ENCODE measurements around the gene LPAR5.

DNA sequence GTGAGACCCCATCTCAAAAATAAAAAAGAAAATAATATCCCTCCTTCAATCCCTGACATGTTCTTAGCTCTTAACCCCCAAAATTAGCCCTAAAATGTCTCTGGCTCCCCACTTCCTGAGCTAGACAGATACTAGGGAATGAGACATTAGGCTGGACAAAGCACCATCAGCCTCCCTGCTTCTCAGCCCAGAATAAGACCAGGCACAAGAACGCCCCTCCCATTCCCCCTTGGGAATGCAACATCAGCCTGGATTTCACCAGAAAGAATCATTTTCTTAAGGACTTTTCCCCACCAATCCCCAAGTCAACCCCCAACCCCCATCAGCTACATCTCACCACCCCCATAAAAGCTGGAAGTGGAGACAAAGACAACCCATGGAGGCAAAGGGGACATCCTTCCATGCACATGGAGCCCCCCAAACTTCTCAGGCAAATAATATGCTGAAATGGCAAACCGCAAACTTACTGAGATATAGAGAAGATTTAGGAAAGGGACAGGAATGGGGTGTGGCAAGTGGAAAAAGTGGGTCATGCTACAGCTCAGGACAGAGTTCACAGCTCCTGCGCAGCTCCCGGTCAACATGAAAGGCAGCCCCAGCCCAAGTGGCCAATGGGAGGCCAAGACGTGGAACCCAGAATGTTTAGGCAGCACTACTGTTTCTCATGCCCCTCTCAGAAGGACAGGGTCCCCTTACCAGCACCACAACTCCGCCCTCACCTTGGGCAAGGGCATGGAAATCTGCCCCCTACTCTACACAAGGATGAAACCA, 31.3 kb downstream of the LPAR5 start:
- TF ChIP-seq, protein P1, sequence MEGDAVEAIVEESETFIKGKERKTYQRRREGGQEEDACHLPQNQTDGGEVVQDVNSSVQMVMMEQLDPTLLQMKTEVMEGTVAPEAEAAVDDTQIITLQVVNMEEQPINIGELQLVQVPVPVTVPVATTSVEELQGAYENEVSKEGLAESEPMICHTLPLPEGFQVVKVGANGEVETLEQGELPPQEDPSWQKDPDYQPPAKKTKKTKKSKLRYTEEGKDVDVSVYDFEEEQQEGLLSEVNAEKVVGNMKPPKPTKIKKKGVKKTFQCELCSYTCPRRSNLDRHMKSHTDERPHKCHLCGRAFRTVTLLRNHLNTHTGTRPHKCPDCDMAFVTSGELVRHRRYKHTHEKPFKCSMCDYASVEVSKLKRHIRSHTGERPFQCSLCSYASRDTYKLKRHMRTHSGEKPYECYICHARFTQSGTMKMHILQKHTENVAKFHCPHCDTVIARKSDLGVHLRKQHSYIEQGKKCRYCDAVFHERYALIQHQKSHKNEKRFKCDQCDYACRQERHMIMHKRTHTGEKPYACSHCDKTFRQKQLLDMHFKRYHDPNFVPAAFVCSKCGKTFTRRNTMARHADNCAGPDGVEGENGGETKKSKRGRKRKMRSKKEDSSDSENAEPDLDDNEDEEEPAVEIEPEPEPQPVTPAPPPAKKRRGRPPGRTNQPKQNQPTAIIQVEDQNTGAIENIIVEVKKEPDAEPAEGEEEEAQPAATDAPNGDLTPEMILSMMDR (conservative IDR thresholded peaks at IDR 0.05; ENCODE audit: low read depth in 2 of 2): no peak
- no peak for TF ChIP-seq POLR2AphosphoS5 (IDR thresholded peaks at IDR 0.05; ENCODE audit: low read depth)
- TF ChIP-seq, protein P2, sequence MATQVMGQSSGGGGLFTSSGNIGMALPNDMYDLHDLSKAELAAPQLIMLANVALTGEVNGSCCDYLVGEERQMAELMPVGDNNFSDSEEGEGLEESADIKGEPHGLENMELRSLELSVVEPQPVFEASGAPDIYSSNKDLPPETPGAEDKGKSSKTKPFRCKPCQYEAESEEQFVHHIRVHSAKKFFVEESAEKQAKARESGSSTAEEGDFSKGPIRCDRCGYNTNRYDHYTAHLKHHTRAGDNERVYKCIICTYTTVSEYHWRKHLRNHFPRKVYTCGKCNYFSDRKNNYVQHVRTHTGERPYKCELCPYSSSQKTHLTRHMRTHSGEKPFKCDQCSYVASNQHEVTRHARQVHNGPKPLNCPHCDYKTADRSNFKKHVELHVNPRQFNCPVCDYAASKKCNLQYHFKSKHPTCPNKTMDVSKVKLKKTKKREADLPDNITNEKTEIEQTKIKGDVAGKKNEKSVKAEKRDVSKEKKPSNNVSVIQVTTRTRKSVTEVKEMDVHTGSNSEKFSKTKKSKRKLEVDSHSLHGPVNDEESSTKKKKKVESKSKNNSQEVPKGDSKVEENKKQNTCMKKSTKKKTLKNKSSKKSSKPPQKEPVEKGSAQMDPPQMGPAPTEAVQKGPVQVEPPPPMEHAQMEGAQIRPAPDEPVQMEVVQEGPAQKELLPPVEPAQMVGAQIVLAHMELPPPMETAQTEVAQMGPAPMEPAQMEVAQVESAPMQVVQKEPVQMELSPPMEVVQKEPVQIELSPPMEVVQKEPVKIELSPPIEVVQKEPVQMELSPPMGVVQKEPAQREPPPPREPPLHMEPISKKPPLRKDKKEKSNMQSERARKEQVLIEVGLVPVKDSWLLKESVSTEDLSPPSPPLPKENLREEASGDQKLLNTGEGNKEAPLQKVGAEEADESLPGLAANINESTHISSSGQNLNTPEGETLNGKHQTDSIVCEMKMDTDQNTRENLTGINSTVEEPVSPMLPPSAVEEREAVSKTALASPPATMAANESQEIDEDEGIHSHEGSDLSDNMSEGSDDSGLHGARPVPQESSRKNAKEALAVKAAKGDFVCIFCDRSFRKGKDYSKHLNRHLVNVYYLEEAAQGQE (IDR thresholded peaks at IDR 0.05; ENCODE audit: unreplicated experiment): no peak
- no peak for TF ChIP-seq EZH2 (IDR thresholded peaks at IDR 0.05; ENCODE audit: low read depth, unreplicated experiment)
- no peak for TF ChIP-seq ZNF331 (CRISPR knock-in tag; IDR thresholded peaks at IDR 0.05; ENCODE audit: low read depth)
- no peak for TF ChIP-seq JUNB (IDR thresholded peaks at IDR 0.05; ENCODE audit: unreplicated experiment)
- no peak for TF ChIP-seq ZNF114 (CRISPR knock-in tag; IDR thresholded peaks at IDR 0.05)
- TF ChIP-seq STAT1 (IDR thresholded peaks at IDR 0.05; ENCODE audit: unreplicated experiment): no peak
